ENCODE data around the gene SRRM2.

The SRRM2 gene

DNA sequence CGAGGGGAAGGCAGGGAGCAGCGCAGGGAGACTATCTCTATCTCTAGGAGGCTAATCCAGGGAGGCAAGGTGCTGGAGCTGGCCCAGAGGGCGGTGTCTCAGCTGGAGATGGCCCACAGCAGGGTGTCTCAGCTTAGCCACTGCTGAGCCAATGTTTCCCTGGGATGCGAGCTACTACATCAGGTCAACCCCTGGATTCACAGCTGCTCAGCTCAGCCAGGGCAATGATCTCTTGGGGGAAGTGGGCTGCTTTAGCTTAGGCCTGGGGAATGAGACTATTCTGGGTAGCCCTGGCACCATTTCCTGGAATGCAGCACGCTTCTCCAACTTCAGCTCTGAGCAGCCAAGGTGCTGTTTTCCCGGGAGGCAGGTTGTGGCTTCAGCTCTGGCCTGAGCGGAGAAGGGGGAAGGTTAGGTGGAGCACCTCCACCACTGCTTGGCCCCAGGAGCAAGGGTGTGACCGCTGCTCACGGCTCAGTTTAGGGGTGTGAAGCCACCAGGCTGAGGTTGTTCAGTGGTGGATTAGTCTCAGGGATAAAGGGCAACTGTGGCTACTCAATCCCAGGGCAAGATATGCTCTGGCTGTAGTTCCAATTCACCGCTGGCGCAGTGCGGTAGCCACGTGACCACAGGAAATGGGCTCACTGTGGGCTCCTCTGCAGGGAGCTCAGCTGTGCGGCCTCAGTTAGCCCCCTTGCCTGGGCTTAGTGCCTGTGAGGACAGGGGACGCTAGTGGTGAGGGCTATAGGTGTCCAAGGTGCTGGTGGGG, 59.4 kb downstream of the SRRM2 start:
- Histone ChIP-seq H3K36me3 (ENCODE audit: control insufficient read depth, insufficient read depth, low read length, severe bottlenecking) (no peaks in the 10 kb centered on the region), H3K27me3 (replicated peaks; ENCODE audit: control insufficient read depth, insufficient read depth, low read length) (peaks cover 42% of the 10 kb centered on the region), H3K9ac (ENCODE audit: low read length) (no peak overlapping the region), H3K4me3 (ENCODE audit: low read length) (no peak overlapping the region), H3K9me3 (ENCODE audit: control insufficient read depth, low read length) (peaks cover 13% of the 10 kb centered on the region), H3K4me1 (ENCODE audit: control insufficient read depth, insufficient read depth, low read length) (no peaks in the 10 kb centered on the region)
- no peak for DNase-seq (ENCODE audit: low read depth)

DNA sequence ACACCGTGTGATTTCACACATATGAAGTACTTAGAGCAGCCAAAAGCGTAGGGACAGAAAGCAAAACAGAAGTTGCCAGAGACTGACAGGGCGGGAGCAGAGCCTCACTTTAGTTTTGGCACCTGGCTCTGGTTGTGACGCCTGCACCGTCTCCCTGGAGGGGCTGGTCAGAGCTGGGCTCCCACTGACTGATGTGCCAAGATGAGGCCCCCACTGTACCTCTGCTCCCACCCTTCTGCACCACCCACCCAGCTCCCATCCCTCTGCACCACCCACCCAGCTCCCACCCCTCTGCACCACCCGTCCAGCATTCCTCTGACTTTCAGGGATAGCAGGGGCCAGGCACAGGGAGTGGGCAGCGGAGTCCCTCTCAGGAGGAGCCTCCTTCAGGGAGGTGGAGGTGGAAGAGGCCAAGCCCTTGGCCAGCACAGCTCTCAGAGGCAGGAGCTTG, 61.4 kb downstream of the SRRM2 start:
- no peaks in the 10 kb centered on the region for H3K36me3 ChIP-seq (ENCODE audit: control insufficient read depth, insufficient read depth, low read length, severe bottlenecking)
- no peak for DNase-seq (ENCODE audit: low read depth)
- no peaks in the 10 kb centered on the region for H3K4me1 ChIP-seq (ENCODE audit: control insufficient read depth, insufficient read depth, low read length)
- no peak overlapping the region for H3K4me3 ChIP-seq (ENCODE audit: low read length)
- H3K27me3 ChIP-seq (replicated peaks; ENCODE audit: control insufficient read depth, insufficient read depth, low read length), result peaks cover 54% of the 10 kb centered on the region
- H3K9ac ChIP-seq (ENCODE audit: low read length), result no peak overlapping the region
- H3K9me3 ChIP-seq (ENCODE audit: control insufficient read depth, low read length), result peaks cover 12% of the 10 kb centered on the region

DNA sequence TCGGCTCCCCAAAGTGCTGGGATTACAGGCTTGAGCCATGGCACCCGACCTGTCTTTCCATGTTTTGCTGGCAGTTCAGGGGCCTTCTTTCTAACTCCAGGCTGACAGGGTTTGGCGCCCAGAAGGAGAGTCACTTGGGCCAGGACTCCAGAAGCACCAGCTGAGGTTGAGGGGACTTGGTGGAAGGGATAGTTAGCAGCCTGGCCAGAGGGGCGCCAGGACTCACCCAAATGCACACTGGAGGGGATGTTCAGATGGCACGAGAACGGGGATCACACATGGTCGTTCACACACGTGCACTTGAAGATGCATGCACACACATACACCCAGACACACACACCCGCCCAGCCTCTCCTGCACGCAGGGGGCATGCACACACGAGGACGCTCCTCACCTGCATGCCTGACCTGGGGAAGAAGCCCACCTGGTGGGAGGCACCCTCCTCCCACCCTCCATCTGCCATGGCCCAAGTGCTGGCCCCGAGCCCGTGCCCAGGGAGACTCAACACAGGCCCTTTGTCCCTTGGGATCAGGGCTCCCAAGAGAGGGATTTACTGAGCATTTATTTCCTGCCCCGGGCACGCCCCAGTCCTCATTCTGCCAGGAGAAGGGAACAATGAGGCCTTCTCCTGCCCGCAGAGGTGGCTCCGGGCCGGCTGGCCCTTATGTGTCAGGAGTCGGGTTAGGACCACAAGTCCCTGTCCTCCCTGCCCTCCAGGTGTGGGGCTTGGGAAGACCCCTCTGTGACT, 62.3 kb downstream of the SRRM2 start:
- Histone ChIP-seq H3K9me3 (ENCODE audit: control insufficient read depth, low read length) (peaks cover 3% of the 10 kb centered on the region), H3K9ac (ENCODE audit: low read length) (no peak overlapping the region), H3K27me3 (replicated peaks; ENCODE audit: control insufficient read depth, insufficient read depth, low read length) (peaks cover 55% of the 10 kb centered on the region), H3K36me3 (ENCODE audit: control insufficient read depth, insufficient read depth, low read length, severe bottlenecking) (no peaks in the 10 kb centered on the region), H3K4me3 (ENCODE audit: low read length) (no peak overlapping the region), H3K4me1 (ENCODE audit: control insufficient read depth, insufficient read depth, low read length) (no peaks in the 10 kb centered on the region)
- DNase-seq (ENCODE audit: low read depth), result no peak

DNA sequence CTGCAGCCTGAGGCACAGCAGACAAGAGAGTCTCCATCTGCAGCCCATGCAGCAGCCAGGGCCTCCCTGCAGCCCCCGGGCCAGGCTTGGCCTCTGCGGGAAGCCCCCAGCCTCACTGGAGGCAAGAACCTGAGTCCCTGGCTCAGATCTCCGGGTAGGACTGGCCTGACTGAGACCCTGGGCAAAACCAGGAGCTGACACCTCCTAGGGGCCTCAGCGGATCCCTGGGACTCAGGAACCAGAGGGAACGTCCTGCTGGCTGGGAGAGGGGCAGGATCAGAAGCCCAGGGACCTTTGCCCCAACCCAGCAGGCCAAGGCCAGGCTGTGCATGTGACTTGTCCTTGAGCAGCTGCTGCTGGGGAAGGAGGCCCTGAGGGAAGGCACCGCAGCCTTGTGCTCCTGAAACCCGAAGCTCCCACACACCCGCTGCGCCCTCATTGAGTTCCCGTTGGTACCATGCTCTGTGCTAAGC, 62.9 kb downstream of the SRRM2 start:
- Histone ChIP-seq H3K4me3 (ENCODE audit: low read length) (no peak overlapping the region), H3K9me3 (ENCODE audit: control insufficient read depth, low read length) (no peaks in the 10 kb centered on the region), H3K4me1 (ENCODE audit: control insufficient read depth, insufficient read depth, low read length) (no peaks in the 10 kb centered on the region), H3K9ac (ENCODE audit: low read length) (no peak overlapping the region), H3K36me3 (ENCODE audit: control insufficient read depth, insufficient read depth, low read length, severe bottlenecking) (no peaks in the 10 kb centered on the region), H3K27me3 (replicated peaks; ENCODE audit: control insufficient read depth, insufficient read depth, low read length) (peaks cover 56% of the 10 kb centered on the region)
- DNase-seq (ENCODE audit: low read depth), result no peak

DNA sequence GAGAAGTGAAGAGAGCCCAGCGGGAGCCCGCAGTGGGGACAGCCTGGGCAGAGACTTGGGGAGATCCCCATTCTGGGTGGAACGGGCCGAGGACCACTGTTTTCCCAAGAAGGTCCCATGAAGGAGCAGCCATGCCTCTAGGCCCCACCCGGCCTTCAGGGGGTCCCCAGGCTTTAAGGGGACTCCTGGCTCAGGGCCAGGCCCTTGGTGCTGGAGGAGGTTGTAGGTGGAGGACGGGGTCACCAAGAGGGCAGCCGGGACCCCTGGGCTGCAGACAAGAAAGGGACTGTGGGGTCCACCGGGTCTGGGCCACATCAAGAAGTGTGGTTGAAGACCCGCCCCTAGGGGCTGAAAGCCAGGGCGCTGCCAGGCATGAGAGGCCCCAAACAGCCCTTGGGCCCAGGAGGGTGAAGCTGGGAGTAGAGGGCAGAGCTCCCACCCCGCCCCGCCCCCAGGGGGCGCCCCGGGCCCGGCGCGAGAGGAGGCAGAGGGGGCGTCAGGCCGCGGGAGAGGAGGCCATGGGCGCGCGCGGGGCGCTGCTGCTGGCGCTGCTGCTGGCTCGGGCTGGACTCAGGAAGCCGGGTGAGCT, 64.4 kb downstream of the SRRM2 start, which contains the start of gene PRSS21:
Gene PRSS21, plus strand, starts transcription at position 487 of the 589 bp plus-strand sequence. Its CDS starts 32 bp downstream, at position 519.
- Histone ChIP-seq H3K9ac (ENCODE audit: low read length) (no peak within 1 kb of the TSS), H3K4me3 (ENCODE audit: low read length) (no peak within 1 kb of the TSS), H3K36me3 (ENCODE audit: control insufficient read depth, insufficient read depth, low read length, severe bottlenecking) (no peaks in the 10 kb centered on the region), H3K4me1 (ENCODE audit: control insufficient read depth, insufficient read depth, low read length) (no peaks in the 10 kb centered on the region), H3K9me3 (ENCODE audit: control insufficient read depth, low read length) (no peaks in the 10 kb centered on the region), H3K27me3 (replicated peaks; ENCODE audit: control insufficient read depth, insufficient read depth, low read length) (peaks cover 50% of the 10 kb centered on the region)
- DNase-seq (ENCODE audit: low read depth), result no peak

DNA sequence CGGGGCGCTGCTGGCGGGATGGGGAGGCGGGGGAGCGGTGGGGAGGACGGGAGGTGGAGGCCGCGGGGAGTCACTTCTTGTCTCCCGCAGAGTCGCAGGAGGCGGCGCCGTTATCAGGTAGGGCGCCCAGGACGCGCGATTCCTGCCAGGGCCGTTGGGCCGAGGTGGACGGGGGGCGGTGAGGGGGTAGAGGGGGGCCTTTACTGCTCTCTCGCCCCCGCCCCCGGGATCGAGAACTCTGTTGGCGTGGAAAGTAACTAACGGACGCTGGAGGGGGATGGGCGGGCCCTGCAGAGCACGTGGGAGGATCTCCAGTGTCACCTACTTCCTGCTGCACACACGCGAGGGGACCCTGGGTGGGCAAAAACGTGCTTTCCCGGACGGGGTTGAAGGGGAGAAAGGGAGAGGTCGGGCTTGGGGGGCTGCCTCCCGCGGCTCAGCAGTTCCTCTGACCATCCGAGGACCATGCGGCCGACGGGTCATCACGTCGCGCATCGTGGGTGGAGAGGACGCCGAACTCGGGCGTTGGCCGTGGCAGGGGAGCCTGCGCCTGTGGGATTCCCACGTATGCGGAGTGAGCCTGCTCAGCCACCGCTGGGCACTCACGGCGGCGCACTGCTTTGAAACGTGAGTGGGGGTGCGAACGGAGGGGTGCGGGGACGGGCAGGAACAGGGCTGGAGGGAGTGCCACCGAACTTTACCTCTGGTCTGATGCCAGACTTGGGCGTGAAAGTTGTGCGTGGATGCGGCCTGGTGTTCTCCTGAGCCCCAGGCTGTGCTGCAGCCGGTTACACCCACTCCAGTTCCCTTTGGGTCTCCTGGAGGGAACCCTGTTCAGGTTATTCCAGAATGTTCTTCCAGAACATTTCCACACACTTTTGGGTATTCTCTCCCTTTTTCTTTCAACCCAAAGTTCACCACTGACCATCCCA, 65.2 kb downstream of the SRRM2 start:
- Histone ChIP-seq H3K4me1 (ENCODE audit: control insufficient read depth, insufficient read depth, low read length) (no peaks in the 10 kb centered on the region), H3K9me3 (ENCODE audit: control insufficient read depth, low read length) (no peaks in the 10 kb centered on the region), H3K4me3 (ENCODE audit: low read length) (no peak overlapping the region), H3K36me3 (ENCODE audit: control insufficient read depth, insufficient read depth, low read length, severe bottlenecking) (no peaks in the 10 kb centered on the region), H3K27me3 (replicated peaks; ENCODE audit: control insufficient read depth, insufficient read depth, low read length) (peaks cover 51% of the 10 kb centered on the region), H3K9ac (ENCODE audit: low read length) (no peak overlapping the region)
- no peak for DNase-seq (ENCODE audit: low read depth)

DNA sequence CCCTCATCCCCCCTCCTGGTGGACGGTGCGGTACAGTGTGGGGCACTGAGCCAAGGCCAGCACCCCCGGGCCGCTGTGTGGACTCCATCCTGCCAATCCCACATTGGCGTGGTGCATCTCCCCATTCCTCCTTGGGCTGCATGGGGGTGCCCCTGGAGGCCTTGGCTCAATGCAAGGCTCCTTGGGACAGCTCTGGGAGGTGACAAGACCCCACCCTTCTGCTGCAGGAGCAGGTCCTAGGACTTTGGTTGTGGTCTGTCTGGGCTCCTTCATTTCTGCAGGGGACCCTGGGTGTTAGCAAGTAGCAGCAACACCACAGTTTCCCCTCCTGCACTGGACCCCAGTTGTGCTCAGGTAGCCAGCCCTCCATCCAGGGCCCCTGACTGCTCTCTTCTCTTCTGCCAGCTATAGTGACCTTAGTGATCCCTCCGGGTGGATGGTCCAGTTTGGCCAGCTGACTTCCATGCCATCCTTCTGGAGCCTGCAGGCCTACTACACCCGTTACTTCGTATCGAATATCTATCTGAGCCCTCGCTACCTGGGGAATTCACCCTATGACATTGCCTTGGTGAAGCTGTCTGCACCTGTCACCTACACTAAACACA, 65.9 kb downstream of the SRRM2 start:
- DNase-seq (ENCODE audit: low read depth), result no peak
- peaks cover 55% of the 10 kb centered on the region for H3K27me3 ChIP-seq (replicated peaks; ENCODE audit: control insufficient read depth, insufficient read depth, low read length)
- H3K36me3 ChIP-seq (ENCODE audit: control insufficient read depth, insufficient read depth, low read length, severe bottlenecking), result no peaks in the 10 kb centered on the region
- no peaks in the 10 kb centered on the region for H3K9me3 ChIP-seq (ENCODE audit: control insufficient read depth, low read length)
- H3K9ac ChIP-seq (ENCODE audit: low read length), result no peak overlapping the region
- no peak overlapping the region for H3K4me3 ChIP-seq (ENCODE audit: low read length)
- H3K4me1 ChIP-seq (ENCODE audit: control insufficient read depth, insufficient read depth, low read length), result no peaks in the 10 kb centered on the region

DNA sequence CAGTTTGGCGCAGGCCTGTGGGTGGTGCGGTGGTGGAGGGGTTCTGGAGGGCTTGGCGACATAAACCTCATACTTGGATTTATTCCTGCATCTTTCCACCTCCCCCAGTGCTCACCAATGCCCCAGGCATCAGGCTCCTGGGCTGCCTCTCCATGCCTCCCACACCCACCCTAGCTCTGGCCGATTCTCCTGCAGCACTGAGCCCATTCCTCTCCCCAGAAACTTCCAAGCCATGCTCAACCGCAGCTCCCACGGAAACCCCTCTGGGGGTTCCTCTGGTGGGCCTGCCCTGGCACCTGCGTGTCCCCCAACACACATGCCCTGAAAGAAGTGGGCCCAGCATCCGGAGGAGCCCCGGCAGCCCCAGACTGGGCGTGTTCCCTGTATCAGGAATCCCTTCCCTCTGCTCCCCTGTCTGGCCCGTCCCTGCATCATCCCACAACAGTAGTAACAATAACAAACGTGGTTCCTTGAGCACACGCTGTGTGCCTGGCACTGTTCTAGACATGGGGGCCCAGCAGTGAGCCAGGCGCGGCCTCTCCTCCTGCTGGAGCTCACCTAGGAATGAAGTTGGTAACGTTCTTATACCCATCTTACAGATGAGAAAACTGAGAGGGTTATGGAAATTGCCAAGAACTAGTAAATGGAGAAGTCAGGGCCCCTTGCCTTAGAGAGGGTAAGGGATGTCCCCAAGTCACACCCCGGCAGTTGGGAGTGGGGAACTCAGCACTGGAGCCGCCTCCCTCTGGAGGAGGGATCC, 66.9 kb downstream of the SRRM2 start:
- no peaks in the 10 kb centered on the region for H3K4me1 ChIP-seq (ENCODE audit: control insufficient read depth, insufficient read depth, low read length)
- H3K27me3 ChIP-seq (replicated peaks; ENCODE audit: control insufficient read depth, insufficient read depth, low read length), result peaks cover 52% of the 10 kb centered on the region
- no peak for DNase-seq (ENCODE audit: low read depth)

DNA sequence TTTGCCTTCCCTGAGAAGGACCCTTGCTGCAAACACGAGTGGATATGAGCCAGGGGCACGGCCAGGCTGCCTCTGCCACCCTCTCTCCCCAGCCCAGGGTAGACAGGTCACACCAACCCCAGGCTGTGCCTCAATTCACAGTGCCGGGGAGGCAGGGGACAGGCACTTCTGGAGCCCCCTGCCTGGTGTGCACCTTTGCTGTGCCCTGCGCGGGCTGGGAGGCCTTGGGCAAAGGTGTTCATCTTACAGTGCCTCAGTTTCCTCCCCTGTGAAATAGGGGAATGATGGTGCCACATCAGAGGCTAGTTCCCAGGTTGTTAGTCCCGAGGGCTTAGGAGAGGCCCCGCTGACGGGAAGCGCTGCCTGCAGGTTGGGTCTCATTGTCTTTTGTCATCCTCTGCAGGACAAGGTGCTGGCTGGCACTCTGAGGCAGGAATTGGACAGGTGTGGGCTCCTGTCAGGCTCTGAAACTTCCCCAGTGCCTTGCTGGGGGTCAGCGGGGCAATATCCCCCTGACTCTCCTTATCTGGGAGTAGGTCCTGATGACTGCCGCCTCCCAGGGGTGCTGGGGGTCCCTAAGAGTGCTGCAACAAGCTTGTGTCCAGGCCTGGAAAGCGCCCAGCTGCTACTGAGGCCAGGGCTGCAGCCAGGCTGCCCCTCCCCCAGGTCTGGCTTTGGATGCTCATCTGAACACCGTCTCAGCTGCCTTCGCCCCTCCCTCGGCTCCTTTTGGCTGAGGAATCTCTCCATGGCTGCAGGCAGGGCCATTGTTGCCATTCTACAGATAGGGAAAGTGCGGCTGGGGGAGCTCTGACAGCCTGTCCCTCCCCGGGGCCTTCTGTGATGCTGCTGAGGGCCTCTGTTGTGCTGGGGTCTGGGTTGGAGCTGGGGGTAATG, 67.7 kb downstream of the SRRM2 start:
- Histone ChIP-seq H3K27me3 (replicated peaks; ENCODE audit: control insufficient read depth, insufficient read depth, low read length) (peaks cover 47% of the 10 kb centered on the region), H3K4me1 (ENCODE audit: control insufficient read depth, insufficient read depth, low read length) (no peaks in the 10 kb centered on the region), H3K36me3 (ENCODE audit: control insufficient read depth, insufficient read depth, low read length, severe bottlenecking) (no peaks in the 10 kb centered on the region), H3K9me3 (ENCODE audit: control insufficient read depth, low read length) (no peaks in the 10 kb centered on the region), H3K9ac (ENCODE audit: low read length) (no peak overlapping the region), H3K4me3 (ENCODE audit: low read length) (no peak overlapping the region)
- DNase-seq (ENCODE audit: low read depth), result no peak

More for the DNA sequence above, 66.9 kb downstream of the SRRM2 start:
- Histone ChIP-seq H3K4me3 (ENCODE audit: low read length) (no peak overlapping the region), H3K36me3 (ENCODE audit: control insufficient read depth, insufficient read depth, low read length, severe bottlenecking) (no peaks in the 10 kb centered on the region), H3K9ac (ENCODE audit: low read length) (no peak overlapping the region), H3K9me3 (ENCODE audit: control insufficient read depth, low read length) (no peaks in the 10 kb centered on the region)
